ENCODE measurements around the gene NMT2.
A peak's percentile ranks its signal among the peaks of the same experiment; 100 is the strongest.

NMT2 gene

DNA sequence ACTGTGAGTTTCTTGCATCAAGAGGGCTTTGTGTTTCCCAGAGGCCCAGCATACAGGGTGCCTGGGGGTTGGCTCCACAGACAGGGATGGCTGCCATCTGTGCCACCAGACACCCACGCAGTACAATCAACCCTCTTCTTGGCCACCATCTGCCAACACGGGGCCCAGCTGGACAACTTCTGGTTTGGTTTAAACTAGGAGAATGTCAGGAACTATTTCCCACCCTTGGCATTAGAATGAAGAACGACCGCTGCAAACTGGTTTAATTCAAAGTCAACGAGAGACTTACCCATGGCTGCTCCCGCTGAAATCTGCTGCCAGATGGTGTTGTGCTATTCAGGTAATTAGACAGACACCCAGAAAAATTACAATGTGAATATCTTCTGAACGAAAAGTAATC, 27.8 kb downstream of the NMT2 start:
- DNase-seq = no peak

DNA sequence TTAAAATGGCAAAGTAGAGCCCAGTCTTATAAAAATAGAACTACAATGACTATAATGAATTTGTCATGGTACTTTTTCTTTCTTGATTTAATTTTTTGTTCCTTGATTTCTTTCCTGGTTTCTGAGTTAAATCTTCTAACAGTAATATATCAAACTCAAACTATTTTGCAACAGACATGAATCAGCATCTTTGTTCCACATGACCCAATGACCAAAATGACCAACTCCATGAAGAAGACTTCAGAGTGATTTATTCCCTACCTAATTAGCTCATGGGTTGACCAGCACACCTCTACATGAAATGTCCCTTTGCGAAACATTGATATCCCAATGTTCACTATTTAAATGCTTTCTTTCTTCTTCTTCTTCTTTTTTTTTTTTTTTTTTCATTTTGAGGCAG, 30.9 kb downstream of the NMT2 start:
- DNase-seq = no peak

DNA sequence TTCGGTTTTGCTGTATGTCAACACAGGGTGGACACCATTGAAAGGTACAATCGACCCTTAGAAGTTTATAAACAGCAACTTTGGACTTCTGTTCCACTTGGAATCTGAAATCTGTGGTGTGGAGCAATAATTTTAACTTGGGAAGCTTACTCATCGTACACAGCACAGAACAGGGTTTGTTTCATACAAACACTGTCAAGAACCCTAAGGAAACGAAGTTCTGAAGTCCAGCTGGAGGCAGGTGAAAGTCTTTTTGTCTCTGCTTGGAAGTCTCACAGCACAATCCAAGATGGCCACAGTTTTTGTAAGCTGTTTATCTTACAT, 31.5 kb downstream of the NMT2 start:
- DNase-seq = no peak

DNA sequence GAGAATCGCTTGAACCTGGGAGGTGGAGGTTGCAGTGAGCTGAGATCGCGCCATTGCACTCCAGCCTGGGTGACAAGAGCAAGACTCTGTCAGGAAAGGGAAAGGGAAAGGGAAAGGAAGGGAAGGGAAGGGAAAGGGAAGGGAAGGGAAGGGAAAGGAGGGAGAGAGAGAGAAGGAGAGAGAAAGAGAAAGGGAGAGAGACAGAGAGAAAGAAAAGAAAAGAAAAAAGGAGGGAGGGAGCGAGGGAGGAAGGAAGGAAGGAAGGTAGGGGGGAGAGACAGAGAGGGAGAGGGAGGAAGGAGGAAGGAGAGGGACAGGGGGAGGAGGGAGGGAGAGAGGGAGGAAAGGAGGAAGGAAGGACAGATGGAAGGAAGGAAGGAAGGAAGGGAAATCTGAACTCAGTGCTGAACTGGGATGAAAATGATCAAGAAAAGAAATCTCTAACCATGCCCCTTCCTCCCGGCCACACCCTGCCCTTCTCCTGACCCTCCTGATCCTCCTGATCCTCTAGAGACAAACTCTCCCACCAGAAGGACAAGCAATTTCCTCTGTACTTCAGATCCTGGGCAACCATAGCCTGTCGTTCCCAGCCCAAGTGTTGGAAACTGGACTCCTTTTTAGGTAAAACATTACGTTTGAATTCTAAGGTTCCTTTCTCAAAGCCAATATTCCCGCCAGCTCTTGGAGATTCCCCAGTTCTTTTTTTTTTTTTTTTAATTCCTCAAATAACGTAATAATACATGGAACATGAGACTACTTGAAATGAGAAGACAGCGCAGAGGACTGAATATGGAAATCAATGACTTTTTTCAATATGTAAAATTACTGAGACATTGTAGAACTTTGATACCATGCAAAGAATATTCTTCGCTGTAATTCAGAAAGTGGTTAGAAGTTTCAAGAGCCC, 32.1 kb downstream of the NMT2 start:
- no peak for DNase-seq

DNA sequence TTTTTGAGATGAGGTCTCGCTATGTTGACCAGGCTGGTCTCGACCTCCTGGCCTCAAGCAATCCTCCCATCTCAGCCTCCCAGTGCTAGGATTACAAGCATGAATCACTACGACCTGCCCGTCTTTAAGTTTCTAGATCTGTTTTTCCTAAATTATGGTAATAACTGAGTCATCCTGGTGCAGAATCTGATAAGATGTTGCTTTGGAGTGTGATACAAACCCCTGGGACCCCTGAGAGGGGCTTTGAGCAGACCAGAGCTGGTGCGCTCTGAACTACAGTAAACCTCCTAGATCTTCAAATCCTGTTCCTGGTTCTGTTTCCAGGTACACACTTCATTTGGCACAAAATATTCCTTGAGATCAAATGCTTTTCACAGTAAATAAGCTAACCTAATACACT, 37.2 kb downstream of the NMT2 start:
- DNase-seq = no peak

DNA sequence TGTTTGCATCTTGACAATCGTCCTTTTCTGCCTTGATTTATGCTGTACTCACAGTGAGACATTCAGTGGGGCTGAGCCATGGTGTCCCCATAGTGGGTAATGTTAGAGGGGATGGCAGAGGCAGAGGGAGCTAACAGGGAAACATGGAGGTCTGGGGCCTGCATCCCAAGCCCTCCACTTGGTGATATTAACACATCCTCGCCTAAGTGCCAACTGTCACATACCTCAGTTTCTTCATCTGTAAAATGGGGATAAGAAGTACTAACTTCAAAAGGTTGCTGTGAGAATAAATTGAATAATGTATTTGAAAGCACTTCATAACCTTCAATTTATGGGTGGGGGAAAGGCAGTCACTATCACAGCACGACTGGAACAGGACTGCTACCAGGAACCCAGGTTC, 43.6 kb downstream of the NMT2 start:
- DNase-seq = no peak

DNA sequence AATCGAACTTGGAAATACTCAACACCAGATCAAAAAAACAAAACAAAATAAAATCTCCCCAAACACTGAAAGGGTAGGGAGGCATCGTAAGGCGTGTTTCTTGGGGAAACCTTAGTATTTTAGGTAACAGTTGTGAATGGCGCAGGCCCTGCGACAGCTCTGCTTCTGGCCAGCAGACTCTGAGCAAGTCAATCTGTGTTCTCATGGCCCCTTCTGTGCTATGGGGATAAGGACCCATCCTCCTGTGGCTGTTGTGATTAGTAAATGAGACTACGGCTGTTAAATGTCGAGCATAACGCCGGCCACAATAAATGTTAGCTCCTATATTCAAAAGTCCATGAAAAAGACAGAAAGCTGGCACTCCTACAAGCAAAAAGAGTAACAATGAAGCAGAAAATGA, 44.3 kb downstream of the NMT2 start:
- DNase-seq = no peak

DNA sequence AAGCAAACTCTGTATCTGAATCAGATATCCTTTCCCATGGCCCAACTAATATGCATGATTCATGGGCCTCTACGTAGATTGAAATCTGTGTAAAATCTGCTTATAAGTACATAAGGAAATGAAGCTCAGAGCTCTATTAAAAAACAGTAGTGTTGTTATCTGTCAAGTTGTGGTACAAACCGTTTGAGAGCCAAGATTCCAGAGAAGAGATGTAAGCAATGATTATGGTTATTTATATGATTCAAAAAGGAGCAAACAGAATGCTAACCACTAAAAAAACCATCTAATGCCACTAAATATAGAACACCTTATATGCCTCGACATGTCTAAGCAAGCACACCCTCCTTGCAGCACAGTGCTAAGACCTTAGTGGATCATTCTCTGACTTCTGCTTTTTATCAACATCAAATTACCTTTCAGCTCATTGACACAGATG, 44.7 kb downstream of the NMT2 start:
- DNase-seq = no peak

DNA sequence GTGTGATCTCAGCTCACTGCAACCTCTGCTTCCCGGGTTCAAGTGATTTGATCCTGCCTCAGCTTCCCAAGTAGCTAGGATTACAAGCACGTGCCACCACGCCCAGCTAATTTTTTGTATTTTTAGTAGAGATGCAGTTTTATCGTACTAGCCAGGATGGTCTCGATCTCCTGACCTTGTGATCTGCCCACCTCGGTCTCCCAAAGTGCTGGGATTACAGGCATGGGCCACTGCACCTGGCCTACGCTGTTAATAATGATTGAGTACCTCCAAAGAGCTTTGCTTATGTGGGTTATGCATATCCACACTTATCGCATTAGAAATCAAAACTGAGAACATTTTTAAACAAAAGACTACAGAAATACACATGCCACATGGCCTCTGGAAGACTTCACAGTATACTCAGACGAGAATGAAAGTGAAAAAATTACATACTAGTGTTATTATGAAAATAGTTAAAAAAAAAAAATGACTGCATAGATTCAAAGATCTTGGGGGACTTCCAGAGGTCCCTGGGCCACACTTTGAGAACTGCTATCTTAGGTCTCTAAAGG, 45.9 kb downstream of the NMT2 start:
- DNase-seq = no peak

DNA sequence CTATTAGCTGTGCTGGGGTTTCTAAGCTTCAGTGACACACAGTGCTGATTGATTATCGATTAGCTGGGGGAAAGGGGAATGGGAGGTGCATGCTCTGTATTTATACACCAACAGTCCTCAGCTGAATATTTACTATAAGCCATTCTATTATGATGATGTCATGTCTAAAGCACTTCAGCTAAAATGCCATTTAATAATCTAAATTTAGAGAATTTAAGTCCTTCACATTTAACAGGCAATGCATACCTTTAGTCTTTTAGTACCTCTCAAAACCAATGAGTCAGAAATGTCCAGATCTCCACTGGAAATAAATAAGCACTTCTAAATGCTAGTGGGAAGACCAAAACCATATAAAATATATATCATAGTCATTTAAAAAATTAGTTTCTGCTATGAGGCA, 46.8 kb downstream of the NMT2 start:
- DNase-seq = no peak

DNA sequence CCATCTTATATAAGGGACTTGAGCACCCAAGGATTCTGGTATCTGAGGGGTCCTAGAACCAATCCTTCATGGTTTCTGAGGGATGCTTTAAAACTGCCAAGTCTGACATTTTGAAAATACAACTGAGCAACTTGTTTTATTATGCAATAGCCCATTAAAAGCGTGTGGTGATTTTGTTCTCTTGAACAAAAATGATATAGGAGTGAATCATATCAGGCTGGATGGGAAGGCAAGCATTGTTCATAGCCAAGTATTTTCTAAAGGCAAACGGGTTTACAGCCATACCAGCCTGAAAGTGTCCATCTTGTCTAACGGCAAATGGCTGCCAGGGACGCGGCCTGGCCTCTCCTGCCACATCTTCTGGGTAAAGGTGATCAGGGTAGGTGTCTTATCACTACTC, 48.0 kb downstream of the NMT2 start:
- no peak for DNase-seq

DNA sequence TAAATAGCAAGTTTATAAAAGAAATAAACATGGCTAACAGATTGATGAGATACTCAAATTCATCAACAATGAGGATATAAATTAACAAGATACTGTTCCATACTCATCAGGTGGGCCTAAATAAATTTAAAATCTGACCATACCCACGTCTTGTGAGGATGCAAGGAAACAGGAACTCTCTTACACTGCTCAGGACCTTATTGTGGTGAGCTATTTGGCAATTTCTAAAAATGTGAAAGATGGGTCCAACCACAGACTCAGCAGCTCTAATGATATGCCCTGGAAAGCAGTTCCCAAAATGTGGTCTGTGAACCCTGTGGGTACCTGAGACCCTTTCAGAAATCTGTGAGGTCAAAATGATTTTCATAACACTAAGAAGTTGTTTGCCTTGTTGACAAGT, 49.9 kb downstream of the NMT2 start:
- no peak for DNase-seq

DNA sequence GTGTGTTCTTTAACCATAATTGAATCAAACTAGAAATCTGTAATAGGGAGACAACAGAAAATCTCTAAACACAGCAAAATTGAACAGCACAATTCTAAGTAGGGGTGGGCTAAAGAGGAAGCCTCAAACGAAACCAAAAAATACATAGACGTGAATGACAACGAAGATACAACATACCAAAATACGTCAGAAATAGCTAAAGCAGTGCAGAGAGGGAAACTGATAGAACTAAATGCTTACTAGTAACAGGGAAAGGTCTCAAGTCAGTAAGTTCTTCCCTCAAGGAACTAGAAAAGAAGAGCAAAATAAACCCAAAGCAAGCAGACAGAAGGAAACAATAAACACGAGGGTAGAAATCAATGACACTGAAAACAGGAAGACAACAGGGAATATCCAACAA, 52.3 kb downstream of the NMT2 start:
- no peak for DNase-seq

DNA sequence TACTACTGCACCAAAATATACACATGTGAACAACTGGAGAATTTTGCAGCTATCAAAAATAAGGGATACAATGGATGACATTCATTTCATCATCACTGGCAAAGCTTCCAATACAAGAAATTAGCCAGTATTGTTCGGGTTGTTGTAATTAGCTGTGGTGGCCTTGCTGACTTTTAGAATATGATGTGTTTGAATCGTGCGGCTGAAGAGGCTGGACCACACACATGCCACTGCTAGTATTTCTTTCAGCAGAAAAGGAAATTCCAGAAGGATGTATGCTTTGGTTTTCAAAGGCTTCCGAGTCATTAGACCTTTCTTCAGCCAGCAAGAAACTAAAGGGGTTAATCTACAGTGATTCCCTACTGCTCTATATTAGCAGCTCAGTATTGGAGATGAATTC, 54.7 kb downstream of the NMT2 start:
- no peak for DNase-seq

DNA sequence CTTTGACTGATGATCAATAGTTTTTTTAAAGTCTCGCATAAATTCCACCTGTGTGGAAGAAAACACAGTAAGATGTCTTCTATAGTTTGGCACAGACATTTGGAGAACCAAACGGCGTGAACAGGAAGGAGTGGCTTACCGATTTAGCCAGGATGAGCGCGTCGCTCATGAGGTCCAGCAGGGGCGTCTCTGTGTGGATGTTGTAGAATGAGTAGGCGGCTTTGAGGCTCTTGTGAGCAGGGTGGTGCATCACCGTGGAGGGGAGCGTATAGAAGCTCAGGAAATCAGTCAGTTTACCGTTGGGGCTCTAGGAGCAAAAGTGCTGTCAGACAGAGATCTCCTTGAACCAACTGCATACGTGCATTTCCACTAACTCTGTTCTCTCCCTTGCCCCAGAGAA, 55.8 kb downstream of the NMT2 start:
- no peak for DNase-seq

DNA sequence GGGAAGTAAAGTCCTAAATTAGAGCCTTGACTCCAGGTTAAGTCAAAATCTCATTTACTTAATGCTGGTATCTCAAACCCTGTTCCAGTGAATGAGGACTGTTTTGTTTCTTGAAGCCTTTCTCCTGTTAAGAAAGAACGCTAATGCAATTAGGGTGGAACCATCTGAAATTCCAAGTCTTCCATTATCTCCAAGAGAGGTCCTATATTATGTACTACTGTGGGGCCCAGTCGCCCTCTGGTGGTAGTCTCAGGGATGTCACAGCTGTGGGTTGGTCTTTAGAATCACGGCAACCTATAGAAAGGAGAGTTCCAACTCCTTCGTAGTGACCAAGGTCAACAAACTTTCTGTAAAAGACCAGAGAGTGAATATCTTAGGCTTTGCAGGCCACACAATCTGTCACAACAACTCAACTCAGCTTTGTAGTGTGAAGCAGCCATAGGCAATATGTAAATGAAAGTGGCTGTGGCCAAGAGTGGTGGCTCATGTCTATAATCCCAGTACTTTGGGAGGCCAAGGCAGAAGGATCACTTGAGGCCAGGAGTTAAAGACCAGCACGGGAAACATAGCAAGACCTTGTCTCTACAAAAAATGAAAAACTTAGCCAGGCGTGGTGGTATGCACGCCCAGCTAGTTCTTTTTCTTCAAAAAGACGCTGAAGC, 62.0 kb downstream of the NMT2 start:
- peak; percentile 70 for DNase-seq

DNA sequence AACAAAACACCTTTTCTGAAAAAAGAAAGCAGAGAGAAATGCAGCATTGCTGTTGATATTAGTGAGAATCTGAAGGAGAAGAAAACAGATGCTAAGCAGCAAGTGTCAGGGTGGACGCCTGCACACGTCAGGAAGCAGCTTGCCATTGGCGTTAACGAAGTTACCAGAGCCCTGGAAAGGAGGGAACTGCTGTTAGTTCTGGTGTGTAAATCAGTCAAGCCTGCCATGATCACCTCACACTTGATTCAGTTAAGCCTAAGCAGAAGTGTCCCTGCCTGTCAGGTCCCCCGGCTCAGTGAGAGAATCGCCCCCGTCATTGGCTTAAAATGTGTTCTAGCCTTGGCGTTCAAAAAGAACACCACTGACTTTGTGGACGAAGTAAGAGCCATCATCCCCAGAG, 65.0 kb downstream of the NMT2 start:
- DNase-seq = no peak

DNA sequence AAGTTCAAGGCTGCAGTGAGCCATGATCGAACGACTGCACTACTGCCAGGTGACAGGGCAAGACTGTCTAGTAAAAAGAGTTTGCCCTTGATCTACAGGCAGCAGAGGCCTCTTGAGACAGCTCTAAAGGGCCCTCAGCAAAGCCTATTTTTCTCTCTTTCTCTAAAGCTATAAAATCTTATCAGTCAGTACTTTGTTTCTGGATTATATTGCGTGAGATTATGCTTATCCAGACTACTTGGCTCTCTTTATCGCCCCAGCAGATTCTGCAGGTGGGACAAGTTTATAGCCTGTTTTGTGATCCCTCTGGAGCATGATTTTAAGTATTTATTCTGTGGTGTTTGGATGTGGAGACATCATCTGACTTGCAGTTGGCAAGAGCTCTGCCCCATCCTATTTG, 68.6 kb downstream of the NMT2 start:
- DNase-seq = no peak

DNA sequence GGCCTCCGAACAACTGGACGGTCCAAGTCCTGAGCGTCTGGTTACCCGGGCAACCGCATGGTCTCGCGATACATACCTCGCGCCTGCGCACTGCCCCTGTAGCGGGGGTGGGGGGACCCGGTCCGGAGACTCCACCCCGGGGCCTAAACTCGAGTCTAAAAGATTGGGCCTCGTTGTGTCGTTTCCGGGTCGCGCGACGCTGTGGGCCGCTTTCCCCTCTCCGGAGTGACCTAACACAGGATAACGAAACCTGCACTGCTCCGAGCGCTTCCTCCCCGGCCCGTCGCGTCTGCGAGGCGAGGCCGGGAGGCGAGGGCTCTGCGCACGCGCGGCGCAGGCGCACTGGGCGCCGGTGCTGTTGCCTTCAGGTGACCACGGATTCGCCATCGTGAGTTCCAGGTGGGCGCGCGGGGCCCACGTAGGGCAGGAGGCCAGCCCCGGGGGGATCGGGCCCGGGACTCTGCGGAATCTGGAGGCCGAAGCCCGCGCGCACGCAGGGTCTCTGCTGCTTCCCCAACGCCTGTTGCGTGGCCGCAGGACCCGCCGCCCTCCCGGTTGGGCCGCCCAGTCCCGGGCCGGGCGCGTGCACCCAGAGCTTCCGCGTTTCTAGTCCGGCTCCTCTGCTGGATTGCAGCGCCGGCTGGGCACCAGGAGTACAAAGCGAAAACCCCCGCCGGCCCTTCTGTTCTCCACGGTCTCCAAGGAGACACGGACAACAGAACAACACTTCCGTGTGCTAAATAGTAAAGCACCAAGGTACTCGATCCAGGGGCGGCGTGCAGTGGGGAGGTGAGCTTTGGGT, 71.3 kb downstream of the NMT2 start, which contains the start of gene RPP38:
Gene RPP38, plus strand, starts transcription at position 345 of the 802 bp plus-strand sequence. CDS start 5,960 bp downstream, outside the sequence.
- DNase-seq = peak; percentile 98

DNA sequence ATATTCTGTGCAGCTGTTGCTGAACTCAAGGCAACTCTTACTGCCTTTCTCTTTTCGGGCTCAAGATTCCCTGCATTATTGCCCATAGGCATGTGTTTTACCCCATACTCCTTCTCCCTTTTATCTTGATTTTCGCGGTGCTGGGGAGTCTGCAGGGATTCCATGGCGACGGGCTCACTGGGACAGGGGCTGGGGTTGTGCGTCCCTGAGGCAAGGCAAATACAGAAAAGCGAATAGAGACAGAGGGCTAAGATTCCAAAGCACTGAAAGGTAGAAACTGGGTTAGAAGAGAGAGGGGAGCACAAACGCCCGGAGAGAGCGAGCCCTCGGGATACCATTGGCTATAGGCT, 71.9 kb downstream of the NMT2 start:
- DNase-seq = no peak

DNA sequence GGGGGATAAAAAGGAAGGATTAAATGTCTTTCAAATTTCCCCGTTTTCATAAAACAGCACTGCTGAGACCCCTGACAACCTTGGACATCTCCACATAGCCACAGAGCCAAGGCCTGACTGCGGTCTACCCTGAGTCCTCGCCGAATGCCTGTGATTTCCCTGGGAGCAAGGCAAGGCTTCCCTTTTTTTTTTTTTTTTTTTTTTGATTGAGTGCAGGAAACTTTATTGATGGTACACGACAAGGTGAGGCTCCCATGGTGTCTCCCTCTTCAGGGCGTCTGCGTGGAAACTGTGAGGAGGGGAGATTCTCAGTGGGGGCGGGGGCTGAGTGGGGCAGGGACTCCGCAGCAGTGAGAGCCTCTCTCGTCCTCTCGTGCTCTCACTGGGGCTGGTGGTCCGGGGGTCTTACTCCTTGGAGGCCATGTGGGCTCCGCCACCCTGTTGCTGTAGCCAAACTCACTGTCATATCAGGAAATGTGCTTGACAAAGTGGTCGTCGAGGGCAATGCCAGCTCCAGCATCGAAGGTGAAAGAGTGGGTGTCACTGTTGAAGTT, 75.6 kb downstream of the NMT2 start:
- no peak for DNase-seq

DNA sequence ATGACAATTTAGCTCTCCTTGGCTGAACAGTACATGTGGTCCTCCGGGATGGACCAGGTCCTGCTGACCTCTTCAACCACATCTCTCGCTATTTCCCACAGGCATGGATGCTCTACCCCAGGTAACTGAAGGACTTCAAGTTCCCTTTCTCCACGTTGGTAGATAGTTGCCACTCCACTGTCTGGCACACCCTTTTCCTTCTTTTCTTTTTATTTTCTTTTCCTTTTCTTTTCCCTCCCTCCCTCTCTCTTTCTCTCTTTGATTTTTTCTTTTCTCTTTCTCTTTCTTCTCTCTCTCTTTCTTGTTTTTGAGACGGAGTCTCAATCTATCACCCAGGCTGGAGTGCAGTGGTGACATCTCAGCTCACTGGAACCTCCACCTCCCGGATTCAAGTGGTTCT, 77.1 kb downstream of the NMT2 start:
- no peak for DNase-seq

Measured in left hindlimb (tissue), 1 donor.